Gastrocnemius medialis (tissue), 4 donors: ENCODE measurements around the gene KIAA0930.

Source experiments
- CTCF ChIP-seq, 5 experiments: fragments of 450-650 bp in 3 of 5; fragments of 200-600 bp in 2 of 5; sonication (generic) in 2 of 5; IDR thresholded peaks in 4 of 5; conservative IDR thresholded peaks in 1 of 5; 1 replicate in 4 of 5; 2 replicates in 1 of 5; pipeline ENCODE4 v1.5.1; 2016 to 2019; ENCODE audit warnings: antibody characterized with exemption in 5 of 5, mild to moderate bottlenecking in 3 of 5, moderate library complexity in 3 of 5
- POLR2A ChIP-seq, 2 donors: fragments of 450-650 bp; IDR thresholded peaks; one replicate each; pipeline ENCODE4 v1.6.1; 2017; ENCODE audit warnings: antibody characterized with exemption in 2 of 2, mild to moderate bottlenecking in 2 of 2, moderate library complexity in 2 of 2

- no peak for TF ChIP-seq POLR2A (IDR thresholded peaks at IDR 0.05)
- no peak for TF ChIP-seq CTCF (IDR thresholded peaks at IDR 0.05 in 4 of 5, conservative IDR thresholded peaks at IDR 0.05 in 1 of 5)
Measured at GRCh38 chr22:45223304-45224117, 17.2 kb downstream of the KIAA0930 start.
